ENCODE data around the gene AKAP13. TPM values are rescaled to one million over a fixed set of nuclear protein-coding genes. Genes with fewer than 3 reads are reported as not detected.

The AKAP13 gene
- total and polyA plus RNA-seq, 2 of the 8 experiments (the other 6 are each of a cell fraction or from before 2014, with no cell fraction given), result 14.0 to 46.2 TPM

DNA sequence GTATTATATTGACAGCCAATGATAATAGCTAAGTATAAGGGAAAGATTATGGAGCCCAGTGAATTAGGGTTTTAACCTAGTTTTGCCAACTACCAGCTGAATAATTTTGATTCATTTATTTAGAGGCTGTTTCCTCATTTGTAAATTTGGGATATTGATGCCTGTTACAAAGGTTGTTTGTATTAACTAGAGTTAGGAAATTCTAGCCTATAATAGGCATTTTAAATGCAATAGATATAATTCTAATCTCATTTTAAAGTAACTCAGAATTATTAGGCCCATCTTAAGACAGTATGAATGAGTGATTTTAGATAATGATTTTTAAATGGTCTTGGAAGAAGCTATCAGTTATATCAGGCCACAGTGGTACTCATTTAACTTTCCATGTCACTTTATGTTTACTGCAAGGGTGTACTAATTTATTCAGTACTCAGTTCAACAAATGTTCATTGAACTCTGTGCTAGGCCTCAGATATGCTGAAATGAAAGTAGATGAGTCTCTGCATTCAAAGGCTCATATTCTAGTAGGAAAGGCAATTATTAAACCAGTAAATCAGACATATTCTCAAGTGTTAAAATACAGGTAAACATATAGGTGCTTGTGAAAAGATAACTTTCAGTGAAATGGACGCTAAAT lies 213.5 kb downstream of the AKAP13 start:
- H2BK5ac ChIP-seq (ENCODE audit: low read depth, low read length), result no peak overlapping the region
- H2BK15ac ChIP-seq (ENCODE audit: low read length), result no peak overlapping the region
- no peak overlapping the region for H2BK12ac ChIP-seq (ENCODE audit: low read depth, low read length)
- no peak for DNase-seq (ENCODE audit: low read depth in 1 of 2, low spot score in 2 of 2)
- FAIRE-seq, result no peak
- H3K36me3 ChIP-seq (ENCODE audit: control insufficient read depth in 2 of 4, insufficient read depth in 4 of 4, low read length in 3 of 4), result no peaks in the 10 kb centered on the region; a peak in 1 of 8 replicates
- no peak overlapping the region for H2AK5ac ChIP-seq (ENCODE audit: low read depth, low read length)
- no peaks in the 10 kb centered on the region for H3K27me3 ChIP-seq (replicated peaks in 1 of 4; ENCODE audit: control insufficient read depth in 3 of 4, extremely low read depth in 1 of 4, insufficient read depth in 3 of 4, low read length in 3 of 4)
- no peak overlapping the region for H3K27ac ChIP-seq (ENCODE audit: low read depth, low read length)
- no peak overlapping the region for H3K4me2 ChIP-seq (ENCODE audit: insufficient read depth in 1 of 2, low read depth in 2 of 2, low read length in 2 of 2)
- no peaks in the 10 kb centered on the region for H3K23me2 ChIP-seq (ENCODE audit: low read depth, low read length)
- no peak overlapping the region for H2BK120ac ChIP-seq (replicated peaks; ENCODE audit: low read depth, low read length)
- no peak overlapping the region for H2AFZ ChIP-seq (ENCODE audit: low read length)
- H2BK20ac ChIP-seq (ENCODE audit: low read length), result no peak overlapping the region
- TF ChIP-seq BCL11A (IDR thresholded peaks at IDR 0.05; ENCODE audit: low read depth in 2 of 2, low read length in 2 of 2), result no peak
- no peak for TF ChIP-seq SIRT6 (IDR thresholded peaks at IDR 0.05; ENCODE audit: low read length)
- no peak for TF ChIP-seq POU5F1 (IDR thresholded peaks at IDR 0.05; ENCODE audit: low read depth, low read length)
- TF ChIP-seq RAD21 (IDR thresholded peaks at IDR 0.05 in 1 of 2, conservative IDR thresholded peaks at IDR 0.05 in 1 of 2; ENCODE audit: low read depth in 2 of 2, low read length in 2 of 2), result no peak
- TF ChIP-seq SAP30 (IDR thresholded peaks at IDR 0.05; ENCODE audit: insufficient read depth, insufficient replicate concordance, low read length), result no peak
- TF ChIP-seq SUZ12 (IDR thresholded peaks at IDR 0.05; ENCODE audit: low read length), result no peak
- no peak for TF ChIP-seq CHD2 (IDR thresholded peaks at IDR 0.05; ENCODE audit: low read length)
- TF ChIP-seq SP4 (IDR thresholded peaks at IDR 0.05; ENCODE audit: low read length), result no peak
- TF ChIP-seq FOSL1 (IDR thresholded peaks at IDR 0.05; ENCODE audit: insufficient read depth, low read depth, low read length), result no peak
- TF ChIP-seq GABPA (IDR thresholded peaks at IDR 0.05; ENCODE audit: borderline replicate concordance, insufficient read depth, low read length), result no peak
- no peak for TF ChIP-seq EGR1 (IDR thresholded peaks at IDR 0.05; ENCODE audit: borderline replicate concordance, low read depth, low read length)
- TF ChIP-seq EP300 (IDR thresholded peaks at IDR 0.05; ENCODE audit: borderline replicate concordance in 1 of 2, low read depth in 2 of 2, low read length in 2 of 2), result no peak
- TF ChIP-seq, protein P1, sequence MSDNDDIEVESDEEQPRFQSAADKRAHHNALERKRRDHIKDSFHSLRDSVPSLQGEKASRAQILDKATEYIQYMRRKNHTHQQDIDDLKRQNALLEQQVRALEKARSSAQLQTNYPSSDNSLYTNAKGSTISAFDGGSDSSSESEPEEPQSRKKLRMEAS (IDR thresholded peaks at IDR 0.05), result no peak
- POLR2A ChIA-PET (ENCODE audit: partially characterized antibody), result no interaction called here
- H3K4me3 ChIP-seq (ENCODE audit: extremely low read depth in 1 of 4, insufficient read depth in 2 of 4, low read depth in 3 of 4, low read length in 4 of 4), result no peak overlapping the region
- H3K14ac ChIP-seq (ENCODE audit: insufficient read length), result no peak overlapping the region
- H3K79me1 ChIP-seq (ENCODE audit: low read depth, low read length), result no peaks in the 10 kb centered on the region
- no peak overlapping the region for H3K18ac ChIP-seq (ENCODE audit: extremely low read depth, low read length)
- H3K4ac ChIP-seq (replicated peaks; ENCODE audit: insufficient read length, low read depth, low read length), result no peak overlapping the region
- H4K5ac ChIP-seq (ENCODE audit: insufficient read length, low read depth, low read length), result no peak overlapping the region
- H3K4me1 ChIP-seq (replicated peaks in 1 of 4; ENCODE audit: control insufficient read depth in 3 of 4, insufficient read depth in 4 of 4, low read length in 3 of 4), result peaks cover 0 to 3% (median 0%) of the 10 kb centered on the region in 4 experiments; a peak in 1 of 7 replicates
- H3K9me3 ChIP-seq (ENCODE audit: insufficient read depth in 2 of 2, low read depth in 1 of 2, low read length in 1 of 2), result no peaks in the 10 kb centered on the region; a peak in 1 of 4 replicates
- H3K79me2 ChIP-seq (ENCODE audit: control insufficient read depth in 1 of 2, insufficient read depth in 2 of 2, low read length in 2 of 2), result no peaks in the 10 kb centered on the region
- no peak overlapping the region for H3K23ac ChIP-seq (ENCODE audit: insufficient read length)
- 89% methylated on average over 1 of the region's 1 CpG; no CpG with 5 or more reads in 1 of the 2 experiments for WGBS, 2 experiments (ENCODE audit: extremely low coverage in 1 of 2, insufficient coverage in 1 of 2, insufficient read length in 1 of 2, insufficient replicate concordance in 2 of 2, low coverage in 1 of 2, low lambda C conversion rate in 2 of 2, missing lambda C conversion rate in 1 of 2)
- no peak overlapping the region for H4K91ac ChIP-seq (replicated peaks; ENCODE audit: insufficient read length, low read length)
- CTCF ChIA-PET (ENCODE audit: partially characterized antibody), result no interaction called here
- H3K9ac ChIP-seq (replicated peaks in 1 of 4; ENCODE audit: extremely low read depth in 1 of 4, low read depth in 3 of 4, low read length in 3 of 4), result no peak overlapping the region
- H3K56ac ChIP-seq (replicated peaks; ENCODE audit: insufficient read length, low read depth, low read length), result no peak overlapping the region
- H4K20me1 ChIP-seq (replicated peaks in 1 of 2; ENCODE audit: control insufficient read depth in 1 of 2, insufficient read depth in 2 of 2, low read length in 2 of 2), result no peaks in the 10 kb centered on the region
- H4K8ac ChIP-seq (ENCODE audit: extremely low read depth, insufficient read depth, low read length), result no peak overlapping the region

All from H1 (cell line).